Measurements from ENCODE around the gene EPHB1.
"Not testable (repeated sequence)": the region's sequence is repeated elsewhere in the genome, so short reads cannot be mapped to it uniquely, and the experiment has no call there.

The EPHB1 gene

GRCh38 chr3:134776518-134776917 is 18.5 kb upstream of the EPHB1 start:
- DNase-seq (ENCODE audit: low read depth in 2 of 2): no peak

GRCh38 chr3:134777341-134777740 is 17.7 kb upstream of the EPHB1 start:
- DNase-seq (ENCODE audit: low read depth in 2 of 2): no peak

GRCh38 chr3:134788283-134788682 is 6.8 kb upstream of the EPHB1 start:
- not testable (repeated sequence) for DNase-seq (ENCODE audit: low read depth in 2 of 2)

- DNase-seq (ENCODE audit: low read depth in 2 of 2): no peak
Measured at GRCh38 chr3:134790065-134790464, 5.0 kb upstream of the EPHB1 start.

- no peak for DNase-seq (ENCODE audit: low read depth in 2 of 2)
Measured at GRCh38 chr3:134791992-134792391, 3.1 kb upstream of the EPHB1 start.

GRCh38 chr3:134792700-134793099 is 2.4 kb upstream of the EPHB1 start:
- no peak for DNase-seq (ENCODE audit: low read depth in 2 of 2)

GRCh38 chr3:134793562-134793961 is 1.5 kb upstream of the EPHB1 start:
- DNase-seq (ENCODE audit: low read depth in 2 of 2): no peak

GRCh38 chr3:134794323-134794722 is 737 bp upstream of the EPHB1 start:
- no peak for DNase-seq (ENCODE audit: low read depth in 2 of 2)

- DNase-seq (ENCODE audit: low read depth in 2 of 2): no peak
Measured at GRCh38 chr3:134795746-134796280, 753 bp downstream of the EPHB1 start.

- no peak for DNase-seq (ENCODE audit: low read depth in 2 of 2)
Measured at GRCh38 chr3:134796281-134797056, 1.4 kb downstream of the EPHB1 start.

GRCh38 chr3:134797057-134797740 is 2.1 kb downstream of the EPHB1 start:
- no peak for DNase-seq (ENCODE audit: low read depth in 2 of 2)

- DNase-seq (ENCODE audit: low read depth in 2 of 2): no peak
Measured at GRCh38 chr3:134797741-134798451, 2.8 kb downstream of the EPHB1 start.

GRCh38 chr3:134798681-134799311 is 3.7 kb downstream of the EPHB1 start:
- no peak for DNase-seq (ENCODE audit: low read depth in 2 of 2)

GRCh38 chr3:134799393-134799792 is 4.3 kb downstream of the EPHB1 start:
- no peak for DNase-seq (ENCODE audit: low read depth in 2 of 2)

GRCh38 chr3:134801204-134801958 is 6.3 kb downstream of the EPHB1 start:
- DNase-seq (ENCODE audit: low read depth in 2 of 2): no peak

- no peak for DNase-seq (ENCODE audit: low read depth in 2 of 2)
Measured at GRCh38 chr3:134802428-134803050, 7.5 kb downstream of the EPHB1 start.

- no peak for DNase-seq (ENCODE audit: low read depth in 2 of 2)
Measured at GRCh38 chr3:134803051-134803505, 8.0 kb downstream of the EPHB1 start.

- no peak for DNase-seq (ENCODE audit: low read depth in 2 of 2)
Measured at GRCh38 chr3:134803652-134804051, 8.6 kb downstream of the EPHB1 start.

- DNase-seq (ENCODE audit: low read depth in 2 of 2): no peak
Measured at GRCh38 chr3:134804508-134805480, 9.7 kb downstream of the EPHB1 start.
